Activated naive CD4-positive, alpha-beta T cell treated with anti-CD3 and anti-CD28 coated beads, Interleukin-2, amount 50 U/mL, for 72 hours (primary cell): ENCODE measurements around the gene PTAR1. TPM values are rescaled to one million over a fixed set of nuclear protein-coding genes. Genes with fewer than 3 reads are reported as not detected.

ENCODE experiments used
- ATAC-seq, 2 donors: fragments of 150-1000 bp; cut with Tn5 transposase; 2 replicates each; pipeline ENCODE4 v1.10.0; 2021; ENCODE audit warnings: mild to moderate bottlenecking in 2 of 2, moderate library complexity in 2 of 2
- DNase-seq, 2 donors: peaks; one replicate each; pipeline ENCODE4 v3.0.0; 2021 to 2022; ENCODE audit warnings: low spot score in 2 of 2
- H3K27ac Mint-ChIP-seq, 2 donors: one replicate each; pipeline ENCODE4 v1.8.0; 2022; ENCODE audit warnings: mild to moderate bottlenecking in 2 of 2, mixed read lengths in 2 of 2
- H3K36me3 Mint-ChIP-seq, 2 donors: one replicate each; pipeline ENCODE4 v1.8.0; 2022; ENCODE audit warnings: mixed read lengths in 2 of 2
- H3K9me3 Mint-ChIP-seq, 2 donors: one replicate each; pipeline ENCODE4 v1.8.0; 2022; ENCODE audit warnings: mixed read lengths in 2 of 2
- total RNA-seq, 2 donors: library from RNA; stranded (reverse); gene quantifications; one replicate each; pipeline ENCODE4 v1.2.3, GENCODE V29; 2022

The PTAR1 gene
- total RNA-seq, 2 donors from 2014 or later: 50.9 to 88.5 TPM

DNA sequence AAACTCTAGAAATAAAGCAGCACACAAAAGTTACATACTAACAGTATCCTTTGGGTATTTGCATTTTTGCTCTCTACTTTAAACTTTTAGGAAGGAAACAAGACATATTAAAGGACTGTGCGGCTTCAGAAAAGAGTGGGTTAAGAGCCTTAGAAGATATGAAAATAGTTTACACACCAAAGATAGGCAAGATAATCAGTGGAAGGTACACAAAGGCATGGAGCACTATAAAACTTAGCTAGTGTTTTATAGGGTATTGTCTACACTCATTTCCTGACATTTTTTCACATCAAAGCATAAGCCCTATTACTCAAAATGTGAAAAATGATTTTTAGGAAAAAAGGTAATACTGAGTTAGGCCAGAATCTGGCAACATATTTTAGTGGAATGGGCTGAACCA is 44.0 kb downstream of the PTAR1 start:
- no peak for ATAC-seq

DNA sequence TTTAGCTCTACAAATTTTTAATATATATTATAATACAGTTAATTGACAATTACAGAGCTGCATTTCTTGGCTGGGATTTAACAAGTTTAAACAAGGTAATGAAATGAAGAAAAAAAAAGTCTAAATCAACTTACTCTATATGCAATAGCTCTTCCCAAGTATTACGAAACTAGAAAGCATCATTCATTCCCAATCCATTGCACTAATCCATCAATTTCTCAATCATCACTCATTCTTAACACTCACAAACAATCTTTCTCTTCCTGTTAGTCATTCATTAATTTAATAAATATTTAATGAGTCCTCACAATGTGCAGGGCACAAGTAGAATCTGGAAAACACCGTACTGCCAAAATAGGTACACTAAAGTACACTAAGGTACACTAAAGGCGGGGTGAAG is 44.7 kb downstream of the PTAR1 start:
- H3K36me3 Mint-ChIP-seq: peaks cover 10% of the 10 kb centered on the region in 2 donors
- no peaks in the 10 kb centered on the region for H3K9me3 Mint-ChIP-seq
- ATAC-seq (no peak), DNase-seq (no peak)
- no peak overlapping the region for H3K27ac Mint-ChIP-seq

More for the DNA sequence above, 44.0 kb downstream of the PTAR1 start:
- no peak for DNase-seq
- no peaks in the 10 kb centered on the region for H3K9me3 Mint-ChIP-seq
- H3K27ac Mint-ChIP-seq: no peak overlapping the region
- peaks cover 11 to 13% of the 10 kb centered on the region in 2 donors for H3K36me3 Mint-ChIP-seq

DNA sequence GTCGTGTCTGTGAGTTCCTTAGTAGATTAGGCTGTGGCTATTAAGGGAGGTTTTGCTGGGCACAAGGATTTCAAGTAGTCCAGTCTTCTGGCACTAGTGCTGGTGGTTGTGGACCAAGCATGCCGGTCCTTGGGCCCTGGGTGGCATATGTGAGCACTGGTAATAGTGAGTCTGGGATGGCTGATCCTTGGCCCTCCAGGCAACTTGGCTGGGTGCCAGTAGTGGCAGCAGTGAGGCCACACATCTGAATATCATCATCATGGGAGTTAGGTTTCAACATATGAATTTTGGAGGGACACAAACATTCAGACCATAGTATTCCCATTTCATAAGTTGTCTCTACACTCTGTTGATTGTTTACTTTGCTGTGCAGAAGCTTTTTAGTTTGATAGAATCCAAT is 62.3 kb downstream of the PTAR1 start:
- DNase-seq (no peak), ATAC-seq (no peak)
- no peak overlapping the region for H3K27ac Mint-ChIP-seq
- peaks cover 7 to 21% of the 10 kb centered on the region in 2 donors for H3K36me3 Mint-ChIP-seq
- H3K9me3 Mint-ChIP-seq: peaks cover 15 to 22% of the 10 kb centered on the region in 2 donors

DNA sequence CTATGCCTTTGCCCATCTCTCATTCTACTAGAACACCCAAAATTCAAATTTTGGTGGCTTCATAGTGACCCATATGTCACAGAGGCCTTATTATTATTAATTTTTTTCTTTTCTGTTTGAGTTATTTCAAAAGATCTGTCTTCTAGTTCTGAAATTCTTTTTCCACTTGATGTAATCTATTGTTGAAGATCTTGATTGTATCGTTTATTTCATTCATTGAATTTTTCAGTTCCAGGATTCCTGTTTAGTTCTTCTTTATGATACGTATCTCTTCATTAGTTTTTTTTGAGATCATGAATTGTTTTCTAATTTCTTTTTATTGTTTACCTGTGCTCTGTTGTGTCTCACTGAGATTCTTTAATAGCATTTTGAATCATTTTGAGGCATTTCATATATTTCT is 63.0 kb downstream of the PTAR1 start:
- DNase-seq (no peak), ATAC-seq (no peak)
- H3K9me3 Mint-ChIP-seq: peaks cover 15 to 22% of the 10 kb centered on the region in 2 donors
- H3K27ac Mint-ChIP-seq: no peak overlapping the region
- peaks cover 7 to 21% of the 10 kb centered on the region in 2 donors for H3K36me3 Mint-ChIP-seq

DNA sequence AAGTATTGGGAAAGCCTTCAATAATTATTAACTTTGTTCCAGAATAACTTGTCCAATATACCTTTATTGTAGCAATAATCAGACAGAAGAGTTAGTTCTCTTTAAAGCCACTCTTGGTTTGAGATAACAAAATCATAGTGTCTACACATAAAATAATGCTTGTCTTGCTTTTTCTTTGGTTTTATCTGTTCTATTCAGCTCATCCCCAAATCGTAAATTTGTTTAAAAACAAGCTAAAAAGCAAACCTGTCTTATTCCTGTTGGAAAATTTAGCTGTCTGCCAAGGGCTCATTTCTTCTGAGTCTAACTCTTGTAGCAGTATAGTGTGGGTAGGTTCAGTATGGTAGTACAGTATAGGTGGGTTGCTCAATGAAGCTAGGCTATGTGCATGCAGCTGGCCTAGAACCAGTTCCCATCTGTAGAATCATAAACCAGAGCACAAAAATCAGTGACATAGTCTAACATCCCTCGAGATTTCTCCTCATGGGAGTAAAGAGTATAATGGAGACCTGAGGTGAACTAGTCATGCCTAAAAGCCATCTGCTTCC is 69.7 kb downstream of the PTAR1 start:
- Mint-ChIP-seq H3K9me3 (peaks cover 0 to 4% of the 10 kb centered on the region in 2 donors), H3K36me3 (peaks cover 0 to 2% of the 10 kb centered on the region in 2 donors), H3K27ac (no peak overlapping the region)
- no peak for ATAC-seq
- no peak for DNase-seq

DNA sequence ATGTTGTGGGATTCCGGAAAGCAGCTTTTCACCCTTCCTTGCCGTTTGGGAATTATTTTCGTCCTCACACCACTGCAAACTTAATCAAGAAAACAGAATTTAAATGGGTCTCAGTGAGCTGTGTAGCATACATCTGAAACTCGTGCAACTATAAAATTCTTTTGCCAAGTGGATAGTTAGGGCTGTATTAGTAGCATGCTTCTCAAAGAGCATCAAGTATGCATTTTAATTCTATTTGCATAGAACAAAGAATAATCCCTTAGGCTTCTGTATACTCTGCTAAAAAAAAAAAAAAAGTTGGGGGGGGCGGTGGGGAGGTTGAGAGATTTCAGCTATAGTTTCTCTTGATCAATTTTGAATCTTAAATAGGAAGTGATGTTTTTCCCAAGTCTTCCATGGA is 75.9 kb downstream of the PTAR1 start:
- H3K9me3 Mint-ChIP-seq: no peaks in the 10 kb centered on the region
- ATAC-seq (no peak), DNase-seq (no peak)
- H3K27ac Mint-ChIP-seq: no peak overlapping the region
- H3K36me3 Mint-ChIP-seq: no peaks in the 10 kb centered on the region

DNA sequence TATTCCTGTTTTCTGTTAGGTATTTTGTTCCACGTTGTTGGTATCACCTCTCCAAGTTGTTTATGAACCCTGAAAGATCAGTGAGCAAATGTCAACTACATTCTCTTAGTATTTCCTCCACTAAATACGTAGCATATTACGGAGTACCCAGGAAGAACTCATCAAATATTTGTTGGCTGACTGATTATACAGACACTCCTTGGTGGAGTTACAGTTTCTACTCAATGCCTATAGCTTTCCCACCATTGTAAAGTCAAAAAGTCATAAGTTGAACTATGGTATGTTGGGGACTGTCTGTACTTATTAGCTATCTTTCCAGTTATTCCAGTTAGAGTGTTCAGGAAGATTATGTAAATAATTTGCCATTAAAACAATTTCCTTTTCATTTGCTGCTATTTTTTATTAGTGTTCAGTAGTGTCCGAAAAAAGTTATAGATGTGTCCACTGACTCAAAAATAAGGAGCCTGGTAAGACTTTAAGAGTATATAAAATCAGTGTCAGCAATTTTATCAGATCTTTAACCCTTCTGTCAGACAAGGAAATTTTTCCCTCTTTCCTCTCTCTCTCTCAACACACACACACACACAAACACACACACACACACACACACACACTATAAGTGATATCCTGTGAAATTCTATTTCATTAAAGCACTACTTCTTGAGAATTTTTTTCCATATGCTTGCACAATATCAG is 80.8 kb downstream of the PTAR1 start:
- DNase-seq: no peak
- H3K27ac Mint-ChIP-seq: no peak overlapping the region
- H3K9me3 Mint-ChIP-seq: no peaks in the 10 kb centered on the region
- no peak for ATAC-seq
- no peaks in the 10 kb centered on the region for H3K36me3 Mint-ChIP-seq

DNA sequence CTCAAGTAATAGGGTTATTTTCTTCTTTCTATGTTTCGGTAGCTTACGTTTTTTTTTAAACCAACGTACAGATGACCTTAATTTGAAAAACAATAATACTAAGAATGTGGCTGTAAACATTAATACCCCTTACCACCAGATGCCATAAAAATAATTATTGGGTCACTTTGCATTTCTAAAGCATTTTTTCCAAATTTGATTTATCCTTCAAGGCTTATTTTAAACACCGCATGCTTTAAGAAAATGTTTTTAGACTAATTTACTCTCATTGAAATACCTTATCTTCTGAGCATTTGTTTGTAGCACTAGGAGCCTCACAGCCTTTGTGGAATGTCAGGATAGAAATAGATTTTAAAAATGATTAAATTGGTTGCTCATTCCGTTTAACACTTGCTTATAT is 81.9 kb downstream of the PTAR1 start:
- Mint-ChIP-seq H3K36me3 (no peaks in the 10 kb centered on the region), H3K27ac (no peak overlapping the region), H3K9me3 (no peaks in the 10 kb centered on the region)
- no peak for ATAC-seq
- DNase-seq: no peak

DNA sequence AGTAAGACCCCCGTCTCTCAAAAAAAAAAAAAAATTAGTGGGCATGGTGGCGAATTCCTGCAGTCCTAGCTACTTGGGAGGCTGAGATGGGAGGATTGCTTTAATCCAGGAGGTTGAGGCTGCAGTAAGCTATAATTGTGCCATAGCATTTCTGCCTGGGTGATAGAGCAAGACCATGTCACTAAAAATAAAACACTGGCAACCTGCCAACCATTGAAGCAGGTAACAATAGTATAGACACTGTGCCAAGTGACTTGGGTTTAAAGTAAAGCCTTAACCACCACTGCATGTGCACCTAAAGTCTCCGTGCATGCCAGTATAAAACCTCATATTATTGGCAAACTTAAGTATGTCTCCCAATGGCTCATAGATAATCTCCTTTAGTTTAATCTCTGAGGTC is 84.2 kb downstream of the PTAR1 start:
- ATAC-seq: no peak
- no peak overlapping the region for H3K27ac Mint-ChIP-seq

DNA sequence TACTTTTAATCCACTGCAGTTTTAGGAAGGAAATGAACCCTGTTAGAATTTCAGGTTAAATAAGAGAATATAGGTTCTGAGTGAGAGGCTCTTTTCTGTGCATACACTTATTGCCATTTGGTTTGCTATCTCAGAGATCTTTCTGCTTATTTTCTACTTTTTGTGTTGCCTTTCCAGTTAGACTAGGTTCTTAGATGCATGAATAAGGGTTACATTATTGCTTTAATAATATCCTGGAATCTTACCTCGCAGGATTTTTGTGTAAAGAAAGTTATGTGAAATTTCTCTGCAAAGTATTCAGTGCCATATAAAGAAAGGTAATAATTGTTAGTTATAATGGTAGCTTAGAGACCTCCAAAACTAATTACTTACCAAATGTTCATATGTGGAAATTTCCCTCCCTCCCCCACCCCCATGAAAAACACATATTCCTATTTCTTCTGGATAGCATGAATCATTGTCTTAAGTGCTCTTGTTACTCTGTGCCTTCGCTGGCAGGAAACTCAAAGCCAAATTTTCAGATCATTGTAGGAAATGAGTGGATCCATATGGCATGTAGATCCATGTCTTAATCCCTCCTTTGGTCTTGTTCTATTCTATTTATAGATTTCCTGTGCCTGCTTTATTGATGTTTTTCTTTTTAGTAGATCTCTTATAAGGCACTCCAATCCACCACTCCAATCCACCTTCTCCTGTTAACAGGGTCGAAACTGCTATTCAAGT is 84.9 kb downstream of the PTAR1 start:
- no peaks in the 10 kb centered on the region for H3K9me3 Mint-ChIP-seq
- no peak overlapping the region for H3K27ac Mint-ChIP-seq
- ATAC-seq: no peak
- DNase-seq: no peak
- no peaks in the 10 kb centered on the region for H3K36me3 Mint-ChIP-seq

More for the DNA sequence above, 84.2 kb downstream of the PTAR1 start:
- no peak for DNase-seq
- Mint-ChIP-seq H3K36me3 (no peaks in the 10 kb centered on the region), H3K9me3 (no peaks in the 10 kb centered on the region)

DNA sequence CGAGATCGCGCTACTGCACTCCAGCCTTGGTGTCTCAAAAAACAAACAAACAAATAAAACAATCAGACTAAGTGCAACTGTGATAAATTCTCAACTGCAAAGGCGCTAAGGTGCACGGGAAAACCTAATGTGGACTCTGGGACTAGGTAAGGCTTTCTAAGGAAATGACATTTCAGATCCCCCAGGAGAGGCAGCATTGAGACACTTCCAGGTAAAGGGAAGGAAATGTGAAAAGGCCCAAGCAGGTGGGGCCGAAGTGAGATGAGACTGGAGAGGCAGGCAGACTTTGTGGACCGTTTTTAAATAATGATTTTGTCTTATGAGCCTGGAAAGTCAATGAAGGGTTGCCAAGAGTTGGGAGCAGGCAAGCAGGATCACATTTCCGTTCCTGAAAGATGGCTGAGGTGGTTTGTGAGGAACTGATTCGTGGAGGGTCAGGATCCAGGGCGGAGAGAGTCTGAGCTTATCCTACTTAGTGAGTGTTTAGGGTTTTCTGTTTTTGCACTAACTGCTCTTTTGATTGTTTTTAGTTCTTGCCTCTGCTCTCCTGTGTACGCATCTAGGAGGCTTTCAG is 85.6 kb downstream of the PTAR1 start:
- DNase-seq: no peak
- H3K27ac Mint-ChIP-seq: no peak overlapping the region
- ATAC-seq: no peak

DNA sequence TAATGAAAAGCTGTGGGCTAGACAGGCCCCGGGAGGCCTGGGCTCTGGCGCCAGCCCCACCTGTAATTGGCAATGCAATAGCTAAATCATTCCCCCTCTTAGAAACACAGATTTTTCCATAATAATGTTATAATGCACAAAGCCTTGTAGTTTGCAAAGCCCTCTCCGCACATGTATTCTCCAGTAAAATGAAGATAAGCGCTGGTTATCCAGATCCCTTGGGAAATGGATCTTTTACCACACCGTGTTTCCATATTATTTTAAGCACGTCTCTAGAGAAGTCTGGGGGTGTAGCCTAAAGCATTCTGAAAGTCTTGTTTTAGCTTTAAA is 86.5 kb downstream of the PTAR1 start:
- Mint-ChIP-seq H3K9me3 (no peaks in the 10 kb centered on the region), H3K27ac (no peak overlapping the region), H3K36me3 (no peaks in the 10 kb centered on the region)
- ATAC-seq (no peak), DNase-seq (no peak)

More for the DNA sequence above, 85.6 kb downstream of the PTAR1 start:
- H3K36me3 Mint-ChIP-seq: no peaks in the 10 kb centered on the region
- no peaks in the 10 kb centered on the region for H3K9me3 Mint-ChIP-seq

DNA sequence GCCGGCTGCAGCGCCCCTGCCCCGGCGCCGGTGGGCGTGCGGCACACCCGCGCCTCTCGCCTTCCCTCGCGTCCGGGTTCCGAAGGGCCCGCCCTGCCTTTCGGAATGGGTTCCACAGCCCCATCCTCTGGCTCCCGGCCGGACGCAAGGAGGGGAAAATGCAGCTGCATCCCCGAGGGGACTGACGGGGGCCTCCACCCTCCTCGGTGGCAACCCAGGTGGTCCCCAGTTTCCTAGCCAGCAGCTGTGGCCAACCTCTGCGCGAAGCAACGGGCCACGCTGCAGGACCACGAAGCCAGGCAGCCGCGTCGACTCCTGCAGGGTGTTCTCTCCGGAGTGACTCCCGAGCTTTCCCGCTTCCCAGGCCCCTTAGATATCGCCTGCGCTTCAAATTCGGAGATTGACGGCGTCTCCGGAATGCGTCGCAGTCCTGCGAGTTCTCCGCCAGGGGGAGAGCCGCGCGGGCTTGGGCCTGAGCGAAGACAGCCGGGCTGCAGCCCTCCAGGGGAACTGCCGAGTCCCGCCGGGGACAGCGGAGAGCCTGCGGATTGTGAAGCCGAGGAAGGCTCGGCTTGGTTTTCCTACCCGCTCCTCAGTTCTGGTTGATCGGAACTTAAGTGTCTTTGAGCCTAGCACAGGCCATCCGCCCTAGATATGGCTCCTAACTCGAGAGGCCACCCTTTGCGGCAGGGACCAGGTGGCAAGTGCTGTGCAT is 87.1 kb downstream of the PTAR1 start:
- no peaks in the 10 kb centered on the region for H3K9me3 Mint-ChIP-seq
- peak; percentile 91 to 94 for ATAC-seq
- no peaks in the 10 kb centered on the region for H3K36me3 Mint-ChIP-seq
- peak overlapping the region in 1 of 2 donors; percentile 53 for H3K27ac Mint-ChIP-seq
- DNase-seq: peak; percentile 65 to 77

DNA sequence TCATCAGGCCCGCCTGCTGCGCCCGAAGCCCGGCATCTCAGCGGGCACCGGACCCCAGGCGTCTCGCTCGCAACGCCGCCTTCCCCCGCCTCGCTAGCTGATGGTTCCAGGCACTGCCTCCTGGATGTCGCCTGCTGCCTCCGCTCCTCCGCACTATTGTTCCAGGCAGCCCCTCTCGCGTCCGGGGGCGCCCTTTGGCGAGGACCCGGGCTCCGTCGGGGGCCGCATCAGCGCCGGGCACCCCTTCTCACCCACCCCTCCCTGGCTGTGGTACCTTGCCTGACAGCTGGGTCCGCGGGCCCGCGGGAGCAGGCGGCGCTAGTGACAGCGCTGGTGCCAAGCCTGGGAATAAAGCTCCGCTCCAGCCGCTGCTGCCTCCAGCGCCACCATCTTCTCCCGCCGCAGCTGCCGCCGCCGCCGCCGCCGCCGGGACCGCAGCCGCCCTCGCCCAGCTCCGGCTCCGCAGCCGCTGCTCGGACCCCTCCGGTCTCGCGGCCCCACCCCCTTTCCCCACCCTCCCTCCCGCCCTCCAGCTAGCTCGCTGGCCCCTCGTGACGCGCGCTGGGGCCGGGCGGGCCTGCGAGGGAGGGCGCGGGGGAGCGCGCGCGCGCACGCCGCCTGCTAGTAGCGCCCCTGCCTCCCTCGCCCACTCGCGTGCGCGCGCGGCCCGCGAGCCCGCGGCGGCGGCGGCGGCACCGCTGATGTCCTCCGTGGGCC is 87.8 kb downstream of the PTAR1 start, which contains the start of gene APBA1:
APBA1 (minus strand) TSS at position 493 of the 717 bp plus-strand sequence.
- H3K36me3 Mint-ChIP-seq: no peaks in the 10 kb centered on the region
- peak; percentile 30 to 65 for ATAC-seq

DNA sequence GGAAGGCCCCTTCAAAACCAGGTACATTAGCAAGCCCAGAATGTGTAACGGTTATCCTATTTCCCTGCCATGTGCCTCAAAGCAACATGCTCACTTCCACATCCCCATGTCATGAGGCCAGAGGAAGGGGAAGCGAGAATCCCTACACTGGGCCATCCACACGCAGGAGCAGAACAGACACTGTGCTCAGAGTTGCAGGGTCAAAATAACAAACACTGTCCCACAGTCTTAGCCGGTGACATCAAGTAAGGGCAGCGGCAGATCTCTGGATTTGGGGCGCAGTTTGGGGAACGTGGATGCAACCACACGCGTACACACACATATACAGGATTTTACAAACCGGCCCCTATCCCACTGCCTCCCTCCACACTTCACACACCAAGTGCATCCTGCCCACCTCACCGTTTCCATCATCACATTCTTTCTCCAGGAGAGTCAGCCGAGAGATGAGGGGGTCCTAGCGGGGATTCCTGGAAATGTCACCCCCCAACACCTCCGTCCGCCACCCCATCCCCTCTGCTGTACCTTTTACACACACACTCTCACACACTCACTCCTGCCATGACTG is 88.4 kb downstream of the PTAR1 start:
- Mint-ChIP-seq H3K36me3 (no peaks in the 10 kb centered on the region), H3K9me3 (no peaks in the 10 kb centered on the region), H3K27ac (no peak overlapping the region)
- ATAC-seq (no peak), DNase-seq (no peak)

More for the DNA sequence above, 87.8 kb downstream of the PTAR1 start, which contains the start of gene APBA1:
- H3K9me3 Mint-ChIP-seq: no peaks in the 10 kb centered on the region
- H3K27ac Mint-ChIP-seq: peak within 1 kb of the TSS in 1 of 2 donors; percentile 53
- DNase-seq: peak in 1 of 2 donors; percentile 26

DNA sequence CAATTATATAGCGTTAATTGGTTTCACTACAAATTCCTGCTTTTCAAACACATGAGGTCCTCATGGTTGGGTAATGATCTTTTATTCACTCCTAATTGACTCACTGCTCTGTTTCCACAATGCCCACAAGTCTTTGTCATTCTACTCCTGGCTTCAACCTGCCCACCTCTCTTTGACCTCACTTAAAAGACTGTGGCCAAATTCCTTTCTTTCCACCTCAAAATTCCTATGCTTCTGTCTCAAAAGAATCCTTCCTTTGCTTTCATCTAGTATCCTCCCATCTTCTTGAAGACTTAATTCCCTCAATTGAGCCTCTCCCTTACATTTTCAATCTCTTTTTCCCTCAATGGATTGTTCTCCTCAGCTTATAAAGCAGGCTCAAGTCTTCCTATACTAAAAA is 92.5 kb downstream of the PTAR1 start:
- Mint-ChIP-seq H3K27ac (no peak overlapping the region), H3K36me3 (no peaks in the 10 kb centered on the region), H3K9me3 (no peaks in the 10 kb centered on the region)
- ATAC-seq (no peak), DNase-seq (no peak)
